Lung (tissue), 12 donors: ENCODE data around the gene NUDT19. TPM values are rescaled to one million over a fixed set of nuclear protein-coding genes. Genes with fewer than 3 reads are reported as not detected.
"Not testable (repeated sequence)": the region's sequence is repeated elsewhere in the genome, so short reads cannot be mapped to it uniquely, and the experiment has no call there.

ENCODE experiments used
- ATAC-seq: fragments of 200-7000 bp; cut with Tn5 transposase; one replicate; pipeline ENCODE4 v1.9.1; 2020; ENCODE audit warnings: moderate number of reproducible peaks; ENCODE audit not compliant: insufficient read depth, low FRiP score
- DNase-seq, 3 donors: peaks; one replicate each; pipeline ENCODE4 v3.0.0-alpha.2; 2013 to 2017
- H3K27ac ChIP-seq, 2 donors: one replicate each; pipeline ENCODE4 v1.5.1; 2013; ENCODE audit warnings: mild to moderate bottlenecking in 2 of 2, moderate library complexity in 2 of 2, control low read depth in 1 of 2, inconsistent platforms in 1 of 2, low read depth in 1 of 2, low read length in 1 of 2
- H3K27me3 ChIP-seq, 3 donors: one replicate each; pipeline ENCODE4 v1.5.1; 2013; ENCODE audit warnings: low read length in 2 of 3; ENCODE audit not compliant: control insufficient read depth in 3 of 3, insufficient read depth in 3 of 3
- H3K36me3 ChIP-seq, 4 donors: one replicate each; pipeline ENCODE4 v1.5.1; 2013; ENCODE audit warnings: low read length in 4 of 4, mild to moderate bottlenecking in 1 of 4, moderate library complexity in 1 of 4; ENCODE audit not compliant: control insufficient read depth in 4 of 4, insufficient read depth in 4 of 4
- H3K4me1 ChIP-seq, 5 donors: one replicate each; pipeline ENCODE4 v1.5.1; 2013; ENCODE audit warnings: low read length in 5 of 5, mild to moderate bottlenecking in 2 of 5, moderate library complexity in 1 of 5; ENCODE audit not compliant: control insufficient read depth in 5 of 5, insufficient read depth in 5 of 5
- H3K4me3 ChIP-seq: one replicate; pipeline ENCODE4 v1.5.1; 2013; ENCODE audit warnings: mild to moderate bottlenecking, control low read depth, moderate library complexity
- H3K9ac ChIP-seq, 2 donors: one replicate each; pipeline ENCODE4 v1.5.1; 2013; ENCODE audit warnings: low read length in 2 of 2, control low read depth in 1 of 2; ENCODE audit not compliant: insufficient read depth in 1 of 2
- H3K9me3 ChIP-seq, 4 donors: one replicate each; pipeline ENCODE4 v1.5.1; 2013; ENCODE audit warnings: low read length in 3 of 4, mild to moderate bottlenecking in 1 of 4, moderate library complexity in 1 of 4; ENCODE audit not compliant: control insufficient read depth in 4 of 4, insufficient read depth in 3 of 4
- WGBS, 2 donors: extraction: QIAGEN DNeasy Blood & Tissue Kit; methylation state at CpG; one replicate each; pipeline ENCODE4 v1.1.7; 2013; 5-methylcytosine and 5-hydroxymethylcytosine counted together
- polyA plus RNA-seq, 2 donors: library from polyadenylated mRNA; stranded (reverse); fragments of 200-250 nt; gene quantifications; one replicate each; pipeline ENCODE4 v1.2.1, GENCODE V29; 2013
- total RNA-seq, 2 donors: library from RNA; depleted of rRNA in 1 of 2; stranded (reverse); fragments of >200 nt in 1 of 2; gene quantifications; one replicate each; pipeline ENCODE4 v1.2.1, GENCODE V29; 2014 to 2021
- TF ChIP-seq, protein P1 (sequence below): IDR thresholded peaks from 2 replicates; pipeline ENCODE4 v1.5.1; 2012; ENCODE audit warnings: mild to moderate bottlenecking; ENCODE audit errors: control extremely low read depth, extremely low read depth
- donor health status: control.
- donor health status: control.
- donor health status: Bipolar disorder and iron deficiency.
- donor health status: healthy.
- donor health status: DM: yes; HTN: yes; CAD: no.

The NUDT19 gene
- total and polyA plus RNA-seq, 4 donors: 7.5 to 20.1 (median 12.2) TPM

DNA sequence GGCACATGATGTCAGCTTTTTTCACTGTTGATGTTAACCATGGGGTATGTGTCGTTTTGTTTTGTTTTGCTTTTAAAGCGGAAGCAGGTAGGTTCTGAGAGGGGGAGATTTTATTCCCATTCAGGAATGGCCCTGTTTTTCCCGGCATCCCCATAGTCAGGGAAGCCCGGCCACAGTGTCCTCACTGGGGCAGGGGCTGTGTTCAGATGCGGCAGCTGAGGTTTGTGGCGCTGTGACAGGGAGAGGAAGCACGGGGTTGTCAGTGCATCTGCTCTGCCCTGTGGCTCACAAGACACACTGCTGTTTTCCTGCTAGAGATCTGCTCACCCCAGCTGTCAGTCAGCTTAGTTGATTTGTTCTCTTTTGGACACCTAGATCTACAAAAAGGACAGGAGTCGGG is 44.3 kb upstream of the NUDT19 start:
- DNase-seq: no peak
- no peak for ATAC-seq
- Histone ChIP-seq H3K27ac (no peak overlapping the region), H3K9ac (no peak overlapping the region), H3K9me3 (no peaks in the 10 kb centered on the region), H3K4me3 (no peak overlapping the region), H3K4me1 (peaks cover 0 to 11% (median 0%) of the 10 kb centered on the region in 5 donors), H3K27me3 (no peaks in the 10 kb centered on the region), H3K36me3 (peaks cover 7 to 42% (median 9%) of the 10 kb centered on the region in 4 donors)
- 87 to 94% methylated on average over 8 of the region's 8 CpGs for WGBS, 2 donors
- TF ChIP-seq, protein P1, sequence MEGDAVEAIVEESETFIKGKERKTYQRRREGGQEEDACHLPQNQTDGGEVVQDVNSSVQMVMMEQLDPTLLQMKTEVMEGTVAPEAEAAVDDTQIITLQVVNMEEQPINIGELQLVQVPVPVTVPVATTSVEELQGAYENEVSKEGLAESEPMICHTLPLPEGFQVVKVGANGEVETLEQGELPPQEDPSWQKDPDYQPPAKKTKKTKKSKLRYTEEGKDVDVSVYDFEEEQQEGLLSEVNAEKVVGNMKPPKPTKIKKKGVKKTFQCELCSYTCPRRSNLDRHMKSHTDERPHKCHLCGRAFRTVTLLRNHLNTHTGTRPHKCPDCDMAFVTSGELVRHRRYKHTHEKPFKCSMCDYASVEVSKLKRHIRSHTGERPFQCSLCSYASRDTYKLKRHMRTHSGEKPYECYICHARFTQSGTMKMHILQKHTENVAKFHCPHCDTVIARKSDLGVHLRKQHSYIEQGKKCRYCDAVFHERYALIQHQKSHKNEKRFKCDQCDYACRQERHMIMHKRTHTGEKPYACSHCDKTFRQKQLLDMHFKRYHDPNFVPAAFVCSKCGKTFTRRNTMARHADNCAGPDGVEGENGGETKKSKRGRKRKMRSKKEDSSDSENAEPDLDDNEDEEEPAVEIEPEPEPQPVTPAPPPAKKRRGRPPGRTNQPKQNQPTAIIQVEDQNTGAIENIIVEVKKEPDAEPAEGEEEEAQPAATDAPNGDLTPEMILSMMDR: no peak

- Histone ChIP-seq H3K36me3 (peaks cover 0 to 27% (median 4%) of the 10 kb centered on the region in 4 donors), H3K9me3 (no peaks in the 10 kb centered on the region), H3K4me1 (peaks cover 5 to 17% (median 6%) of the 10 kb centered on the region in 5 donors), H3K9ac (no peak overlapping the region), H3K4me3 (no peak overlapping the region), H3K27ac (peak overlapping the region in 1 of 2 donors; percentile 74), H3K27me3 (no peaks in the 10 kb centered on the region)
- no peak for ATAC-seq
- TF ChIP-seq, protein P1: no peak
- 97% methylated on average over 11 of the region's 11 CpGs for WGBS, 2 donors
- DNase-seq: no peak
Measured at GRCh38 chr19:32649751-32650150, 41.9 kb upstream of the NUDT19 start.

DNA sequence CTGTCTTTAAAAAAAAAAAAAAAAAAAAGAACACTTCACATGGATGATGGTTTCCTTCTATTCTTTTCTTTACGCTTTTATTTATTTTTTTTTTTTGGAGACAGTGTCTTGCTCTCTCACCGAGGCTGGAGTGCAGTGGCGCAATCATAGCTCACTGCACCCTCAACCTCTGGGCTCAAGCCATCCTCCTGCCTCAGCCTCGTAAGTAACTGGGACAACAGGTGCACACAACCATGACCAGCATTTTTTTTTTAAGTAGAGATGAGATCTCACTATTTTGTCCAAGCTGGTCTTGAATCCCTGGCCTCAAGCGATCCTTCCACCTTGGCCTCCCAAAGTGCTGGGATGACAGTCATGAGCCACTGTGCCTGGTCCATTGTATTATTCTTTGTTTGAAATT is 41.0 kb upstream of the NUDT19 start:
- no peak overlapping the region for H3K27ac ChIP-seq
- H3K4me1 ChIP-seq: peaks cover 5 to 17% (median 6%) of the 10 kb centered on the region in 5 donors
- WGBS, 2 donors: 59 to 75% methylated on average over 5 of the region's 5 CpGs
- H3K27me3 ChIP-seq: no peaks in the 10 kb centered on the region
- DNase-seq: no peak
- H3K4me3 ChIP-seq: no peak overlapping the region
- TF ChIP-seq, protein P1: no peak
- ATAC-seq: no peak
- H3K9ac ChIP-seq: no peak overlapping the region
- H3K36me3 ChIP-seq: peaks cover 0 to 31% (median 6%) of the 10 kb centered on the region in 4 donors
- H3K9me3 ChIP-seq: no peaks in the 10 kb centered on the region

GRCh38 chr19:32651729-32652140 is 39.9 kb upstream of the NUDT19 start:
- DNase-seq (peak; percentile 69 to 81 (median 77)), ATAC-seq (no peak)
- 48 to 58% methylated on average over 8 of the region's 8 CpGs for WGBS, 2 donors
- H3K27me3 ChIP-seq: no peaks in the 10 kb centered on the region
- peaks cover 0 to 27% (median 6%) of the 10 kb centered on the region in 4 donors for H3K36me3 ChIP-seq
- peak overlapping the region in 1 of 2 donors; percentile 24 for H3K9ac ChIP-seq
- H3K9me3 ChIP-seq: no peaks in the 10 kb centered on the region
- TF ChIP-seq, protein P1: no peak
- H3K27ac ChIP-seq: no peak overlapping the region
- no peak overlapping the region for H3K4me3 ChIP-seq
- H3K4me1 ChIP-seq: peaks cover 5 to 17% (median 6%) of the 10 kb centered on the region in 5 donors

DNA sequence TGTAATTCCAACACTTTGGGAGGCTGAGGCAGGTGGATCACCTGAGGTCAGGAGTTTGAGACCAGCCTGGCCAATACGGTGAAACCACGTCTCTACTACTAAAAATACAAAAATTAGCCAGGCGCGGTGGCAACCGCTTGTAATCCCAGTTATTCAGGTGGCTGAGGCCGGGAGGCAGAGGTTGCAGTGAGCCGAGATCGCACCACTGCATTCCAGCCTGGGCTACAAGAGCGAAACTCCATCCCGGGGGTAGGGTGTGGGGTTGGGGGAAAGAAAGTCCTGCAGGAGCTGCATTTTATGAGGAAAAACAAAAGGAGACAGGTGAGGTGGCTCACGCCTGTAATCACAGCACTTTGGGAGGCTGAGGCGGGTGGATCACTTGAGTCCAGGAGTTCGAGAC is 39.3 kb upstream of the NUDT19 start:
- H3K9me3 ChIP-seq, H3K4me3 ChIP-seq, ATAC-seq, H3K9ac ChIP-seq, H3K27me3 ChIP-seq, DNase-seq: not testable (repeated sequence)
- peaks cover 0 to 25% (median 5%) of the 10 kb centered on the region in 4 donors for H3K36me3 ChIP-seq
- peaks cover 5 to 17% (median 6%) of the 10 kb centered on the region in 5 donors for H3K4me1 ChIP-seq
- peak overlapping the region in 1 of 2 donors; percentile 67 for H3K27ac ChIP-seq
- 95% methylated on average over 13 of the region's 13 CpGs for WGBS, 2 donors
